HCT116 (cell line): ENCODE results near the gene SMIM41. TPM values are rescaled to one million over a fixed set of nuclear protein-coding genes. Genes with fewer than 3 reads are reported as not detected.

ENCODE experiments used
- ATAC-seq: fragments of 200-7000 bp; cut with Tn5 transposase; 2 replicates; pipeline ENCODE4 v1.9.1; 2020; ENCODE audit warnings: mild to moderate bottlenecking, moderate library complexity
- BruUV-seq: library from RNA; stranded (reverse); fragments of 400-500 nt; replicated peaks from 2 replicates; lab custom pipeline; 2021; lab: Mats Ljungman, UMichigan
- CTCF ChIA-PET: fragments of 300-600 bp; sonication (Branson Sonifier 250); formaldehyde crosslinking; loops from one replicate; lab custom pipeline; 2021; ENCODE audit warnings: antibody characterized with exemption; lab: Charles Lee
- POLR2A ChIA-PET: fragments of 300-600, 350-600 bp; sonication (Branson Sonifier 250); formaldehyde crosslinking; loops from one replicate; lab custom pipeline; 2021; ENCODE audit warnings: antibody characterized with exemption; lab: Charles Lee
- RAD21 ChIA-PET, 2 experiments: fragments of 300-600 bp; sonication (Branson Sonifier 250); formaldehyde crosslinking; loops; one replicate each; lab custom pipeline; 2023; ENCODE audit warnings: low total read pairs in 2 of 2; ENCODE audit not compliant: uncharacterized antibody in 2 of 2, unreplicated experiment in 2 of 2, low non-redundant PET in 1 of 2; lab: Charles Lee
- DNase-seq: peaks from one replicate; pipeline ENCODE4 v3.0.0-alpha.2; 2010; ENCODE audit warnings: low read depth, low spot score
- H2AFZ ChIP-seq: fragments of 200-600 bp; shearing (Covaris generic), sonication (generic); 2 replicates; pipeline ENCODE4 v1.6.1; 2017; ENCODE audit warnings: low read depth, mixed run types, mixed read lengths, antibody characterized with exemption, low read length; ENCODE audit not compliant: poor library complexity, severe bottlenecking
- H3K27ac ChIP-seq: 2 replicates; pipeline ENCODE4 v1.5.1; 2012; ENCODE audit warnings: low read depth, low read length
- H3K27me3 ChIP-seq: fragments of 200-600 bp; sonication (generic); 2 replicates; pipeline ENCODE4 v1.6.1; 2016; ENCODE audit warnings: mixed run types, low read length, mixed read lengths; ENCODE audit not compliant: insufficient read depth
- H3K36me3 ChIP-seq, 2 experiments: fragments of 200-500 bp in 1 of 2; fragments of 200-600 bp in 1 of 2; sonication (Bioruptor generic) in 1 of 2; sonication (generic) in 1 of 2; 2 replicates each; pipeline versions ENCODE4 v1.5.1 to v1.6.1; 2014 to 2016; ENCODE audit warnings: low read length in 2 of 2, inconsistent platforms in 1 of 2, mixed read lengths in 1 of 2, mixed run types in 1 of 2; ENCODE audit not compliant: insufficient read depth in 2 of 2, control insufficient read depth in 1 of 2
- H3K4me1 ChIP-seq, 2 experiments: fragments of 200-600 bp in 1 of 2; sonication (generic) in 1 of 2; 2 replicates each; pipeline versions ENCODE4 v1.5.1 to v1.6.1; 2012 to 2017; ENCODE audit warnings: low read length in 2 of 2, inconsistent platforms in 1 of 2, mild to moderate bottlenecking in 1 of 2, mixed read lengths in 1 of 2, mixed run types in 1 of 2, moderate library complexity in 1 of 2; ENCODE audit not compliant: insufficient read depth in 2 of 2, control insufficient read depth in 1 of 2
- H3K4me2 ChIP-seq: fragments of 200-600 bp; sonication (generic); 2 replicates; pipeline ENCODE4 v1.6.1; 2017; ENCODE audit warnings: mixed run types, low read length, mixed read lengths
- H3K4me3 ChIP-seq, 2 experiments: fragments of 200-600 bp in 1 of 2; sonication (generic) in 1 of 2; replicated peaks in 1 of 2; 2 replicates each; pipeline ENCODE4 v1.5.1; 2011 to 2016; ENCODE audit warnings: low read length in 2 of 2, control low read depth in 1 of 2, low read depth in 1 of 2, mild to moderate bottlenecking in 1 of 2, mixed read lengths in 1 of 2, mixed run types in 1 of 2
- H3K79me2 ChIP-seq: fragments of 200-600 bp; sonication (generic); 2 replicates; pipeline ENCODE4 v1.6.1; 2017; ENCODE audit warnings: mild to moderate bottlenecking, mixed run types, low read length, moderate library complexity, mixed read lengths; ENCODE audit not compliant: insufficient read depth
- H3K9ac ChIP-seq: fragments of 200-600 bp; sonication (generic); 2 replicates; pipeline ENCODE4 v1.6.1; 2016; ENCODE audit warnings: low read length, mixed read lengths
- H3K9me2 ChIP-seq: fragments of 200-600 bp; sonication (generic), shearing (Covaris generic); 2 replicates; pipeline ENCODE4 v1.6.1; 2017; ENCODE audit warnings: mixed run types, mild to moderate bottlenecking, moderate library complexity; ENCODE audit not compliant: insufficient read depth
- H3K9me3 ChIP-seq, 2 experiments: fragments of 200-500 bp in 1 of 2; fragments of 200-600 bp in 1 of 2; sonication (Bioruptor generic) in 1 of 2; sonication (generic) in 1 of 2; 2 replicates each; pipeline ENCODE4 v1.6.1; 2014 to 2017; ENCODE audit warnings: low read length in 2 of 2, mixed read lengths in 2 of 2, inconsistent platforms in 1 of 2, low read depth in 1 of 2, mild to moderate bottlenecking in 1 of 2, mixed run types in 1 of 2, moderate library complexity in 1 of 2; ENCODE audit not compliant: control insufficient read depth in 1 of 2, insufficient read depth in 1 of 2
- H4K20me1 ChIP-seq: fragments of 200-600 bp; sonication (generic), shearing (Covaris generic); 2 replicates; pipeline ENCODE4 v1.6.1; 2017; ENCODE audit warnings: mixed run types, mild to moderate bottlenecking, moderate library complexity; ENCODE audit not compliant: insufficient read depth
- ATF3 ChIP-seq: IDR thresholded peaks from 2 replicates; pipeline ENCODE4 v1.6.1; 2012
- EGR1 ChIP-seq: IDR thresholded peaks from 2 replicates; pipeline ENCODE4 v1.6.1; 2012; ENCODE audit warnings: low read depth
- SP1 ChIP-seq: IDR thresholded peaks from 2 replicates; pipeline ENCODE4 v1.6.1; 2012; ENCODE audit warnings: low read depth
- intact Hi-C: fragments of 100-400 bp; cut with micrococcal nuclease; formaldehyde crosslinking; loops from 2 replicates; pipeline ENCODE4 v1.10.0; 2022
- total RNA-seq: library from RNA; stranded (reverse); gene quantifications from one replicate; pipeline ENCODE4 v1.2.1, GENCODE V29; 2021; ENCODE audit not compliant: unreplicated experiment
- TF ChIP-seq, protein P1 (sequence below), 3 experiments: fragments of 200-600 bp in 1 of 3; sonication (generic) in 1 of 3; IDR thresholded peaks in 2 of 3; conservative IDR thresholded peaks in 1 of 3; 2 replicates each; pipeline ENCODE4 v1.5.1; 2012 to 2017; ENCODE audit warnings: low read depth in 2 of 3, low read length in 2 of 3, antibody characterized with exemption in 1 of 3, borderline replicate concordance in 1 of 3, control low read depth in 1 of 3, mild to moderate bottlenecking in 1 of 3, mixed read lengths in 1 of 3, mixed run types in 1 of 3, moderate library complexity in 1 of 3; ENCODE audit not compliant: insufficient read depth in 1 of 3

The SMIM41 gene
- total RNA-seq, 1 experiment from 2014 or later: not detected

DNA sequence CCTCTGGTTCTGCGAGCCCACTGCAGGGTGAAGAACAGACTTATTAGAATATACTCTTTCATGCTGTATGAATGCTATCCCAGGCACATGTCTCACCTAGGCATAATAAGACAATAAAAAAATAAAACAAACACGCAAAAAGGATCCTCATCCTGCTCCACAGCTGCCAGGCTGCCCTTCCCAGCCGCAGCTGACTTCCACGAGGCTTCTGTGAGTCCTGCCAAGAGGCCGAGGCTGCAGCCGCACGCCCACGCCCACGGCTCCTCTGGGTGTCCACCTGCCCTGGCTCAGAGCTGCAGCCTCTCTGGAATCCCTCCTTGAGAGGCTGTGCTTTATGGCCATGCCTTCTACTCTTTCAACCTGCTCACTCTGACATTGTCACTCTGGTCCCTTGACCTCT is 6.9 kb downstream of the SMIM41 start:
- H3K4me2 ChIP-seq: no peak overlapping the region

More for the DNA sequence above, 6.9 kb downstream of the SMIM41 start:
- Histone ChIP-seq H3K36me3 (no peaks in the 10 kb centered on the region), H2AFZ (no peak overlapping the region), H3K4me3 (no peak overlapping the region), H3K27ac (no peak overlapping the region), H3K79me2 (no peaks in the 10 kb centered on the region), H4K20me1 (no peaks in the 10 kb centered on the region), H3K9me3 (no peaks in the 10 kb centered on the region), H3K9ac (no peak overlapping the region), H3K4me1 (peaks cover 0 to 5% of the 10 kb centered on the region in 2 experiments; a peak in 1 of 4 replicates), H3K27me3 (peaks cover 18% of the 10 kb centered on the region), H3K9me2 (no peaks in the 10 kb centered on the region)
- no TSS peak for BruUV-seq
- POLR2A ChIA-PET: no interaction called here
- CTCF ChIA-PET: interaction anchor here (1.0 to 8.9 kb wide), 2 partner anchors 35 to 62 kb away, joined by 3 to 123 read pairs; no protein-coding TSS in a partner anchor
- no peak for TF ChIP-seq SP1
- TF ChIP-seq, protein P1, sequence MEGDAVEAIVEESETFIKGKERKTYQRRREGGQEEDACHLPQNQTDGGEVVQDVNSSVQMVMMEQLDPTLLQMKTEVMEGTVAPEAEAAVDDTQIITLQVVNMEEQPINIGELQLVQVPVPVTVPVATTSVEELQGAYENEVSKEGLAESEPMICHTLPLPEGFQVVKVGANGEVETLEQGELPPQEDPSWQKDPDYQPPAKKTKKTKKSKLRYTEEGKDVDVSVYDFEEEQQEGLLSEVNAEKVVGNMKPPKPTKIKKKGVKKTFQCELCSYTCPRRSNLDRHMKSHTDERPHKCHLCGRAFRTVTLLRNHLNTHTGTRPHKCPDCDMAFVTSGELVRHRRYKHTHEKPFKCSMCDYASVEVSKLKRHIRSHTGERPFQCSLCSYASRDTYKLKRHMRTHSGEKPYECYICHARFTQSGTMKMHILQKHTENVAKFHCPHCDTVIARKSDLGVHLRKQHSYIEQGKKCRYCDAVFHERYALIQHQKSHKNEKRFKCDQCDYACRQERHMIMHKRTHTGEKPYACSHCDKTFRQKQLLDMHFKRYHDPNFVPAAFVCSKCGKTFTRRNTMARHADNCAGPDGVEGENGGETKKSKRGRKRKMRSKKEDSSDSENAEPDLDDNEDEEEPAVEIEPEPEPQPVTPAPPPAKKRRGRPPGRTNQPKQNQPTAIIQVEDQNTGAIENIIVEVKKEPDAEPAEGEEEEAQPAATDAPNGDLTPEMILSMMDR (IDR thresholded peaks at IDR 0.05 in 2 of 3, conservative IDR thresholded peaks at IDR 0.05 in 1 of 3; ENCODE audit: borderline replicate concordance in 1 of 3, insufficient read depth in 1 of 3, low read depth in 2 of 3, low read length in 2 of 3): no peak
- no peak for TF ChIP-seq EGR1
- no peak for TF ChIP-seq ATF3
- ATAC-seq (no peak), DNase-seq (no peak)
- RAD21 ChIA-PET: interaction anchor here (1.2 kb wide), 2 partner anchors 60 to 61 kb away, joined by 3 read pairs; no protein-coding TSS in a partner anchor
- intact Hi-C loops: no loop called here
